Neural cell (in vitro differentiated cells): Measurements from ENCODE around the gene RGS13. TPM values are rescaled to one million over a fixed set of nuclear protein-coding genes. Genes with fewer than 3 reads are reported as not detected.
A peak's percentile ranks its signal among the peaks of the same experiment; 100 is the strongest.

Experiments
- H2AFZ ChIP-seq: fragments of 200-600, 300-800 bp; sonication (generic), shearing (Covaris generic); 2 replicates; pipeline ENCODE4 v1.6.0; 2014; ENCODE audit warnings: low read depth, mild to moderate bottlenecking, antibody characterized with exemption, low read length, moderate library complexity
- H3F3A ChIP-seq: fragments of 200-600 bp; shearing (Covaris generic); 2 replicates; pipeline ENCODE4 v1.6.1; 2016; ENCODE audit warnings: mild to moderate bottlenecking, moderate library complexity, mixed read lengths, antibody characterized with exemption, low read length; ENCODE audit not compliant: insufficient read depth, poor library complexity, severe bottlenecking
- H3K27ac ChIP-seq: fragments of 200-600, 300-800 bp; sonication (generic), shearing (Covaris generic); 2 replicates; pipeline ENCODE4 v1.5.1; 2014; ENCODE audit warnings: mild to moderate bottlenecking, low read length, moderate library complexity
- H3K27me3 ChIP-seq: fragments of 300-800, 200-600 bp; sonication (generic), shearing (Covaris generic); 2 replicates; pipeline ENCODE4 v1.6.0; 2014; ENCODE audit warnings: mild to moderate bottlenecking, low read depth, low read length, moderate library complexity; ENCODE audit not compliant: insufficient read depth
- H3K36me3 ChIP-seq: fragments of 300-800, 200-600 bp; sonication (generic), shearing (Covaris generic); 2 replicates; pipeline ENCODE4 v1.5.1; 2014; ENCODE audit warnings: mild to moderate bottlenecking, antibody characterized with exemption, low read length, moderate library complexity; ENCODE audit not compliant: insufficient read depth
- H3K4me2 ChIP-seq: fragments of 300-800, 200-600 bp; sonication (generic), shearing (Covaris generic); 2 replicates; pipeline ENCODE4 v1.6.0; 2014; ENCODE audit warnings: mild to moderate bottlenecking, low read length
- H3K4me3 ChIP-seq: fragments of 300-800, 200-600 bp; sonication (generic), shearing (Covaris generic); 2 replicates; pipeline ENCODE4 v1.5.1; 2014; ENCODE audit warnings: mild to moderate bottlenecking, low read length, moderate library complexity
- H3K79me2 ChIP-seq: fragments of 200-600 bp; shearing (Covaris generic); replicated peaks from 2 replicates; pipeline ENCODE4 v1.6.0; 2014; ENCODE audit warnings: mild to moderate bottlenecking, low read length, moderate library complexity; ENCODE audit not compliant: insufficient read depth
- H3K9ac ChIP-seq: fragments of 300-800, 200-600 bp; sonication (generic), shearing (Covaris generic); 2 replicates; pipeline ENCODE4 v1.6.1; 2016; ENCODE audit warnings: mild to moderate bottlenecking, low read length, mixed read lengths
- H3K9me2 ChIP-seq: fragments of 200-600 bp; shearing (Covaris generic); 2 replicates; pipeline ENCODE4 v1.6.1; 2016; ENCODE audit warnings: mild to moderate bottlenecking, low read length, mixed read lengths; ENCODE audit not compliant: insufficient read depth
- H3K9me3 ChIP-seq: fragments of 200-600, 300-800 bp; sonication (generic), shearing (Covaris generic); 2 replicates; pipeline ENCODE4 v1.6.1; 2016; ENCODE audit warnings: mild to moderate bottlenecking, mixed run types, low read length, moderate library complexity, mixed read lengths
- H4K20me1 ChIP-seq: fragments of 200-600 bp; shearing (Covaris generic); 2 replicates; pipeline ENCODE4 v1.6.1; 2016; ENCODE audit warnings: mild to moderate bottlenecking, mixed run types; ENCODE audit not compliant: insufficient read depth
- EP300 ChIP-seq: fragments of 450-650 bp; conservative IDR thresholded peaks from 2 replicates; pipeline ENCODE4 v1.6.1; 2014; ENCODE audit warnings: antibody characterized with exemption, mild to moderate bottlenecking, moderate library complexity; ENCODE audit not compliant: poor library complexity, severe bottlenecking
- EZH2 ChIP-seq: fragments of 200-600, 300-800 bp; shearing (Covaris generic), sonication (generic); IDR thresholded peaks from 2 replicates; pipeline ENCODE4 v1.6.1; 2014; ENCODE audit warnings: antibody characterized with exemption, low read length, borderline replicate concordance, mild to moderate bottlenecking; ENCODE audit not compliant: insufficient read depth, poor library complexity, severe bottlenecking
- MXI1 ChIP-seq: fragments of 450-650 bp; conservative IDR thresholded peaks from 2 replicates; pipeline ENCODE4 v1.6.1; 2014; ENCODE audit warnings: antibody characterized with exemption, mild to moderate bottlenecking; ENCODE audit not compliant: poor library complexity, severe bottlenecking
- POLR2AphosphoS5 ChIP-seq: IDR thresholded peaks from 2 replicates; pipeline ENCODE4 v1.6.1; 2012
- RAD21 ChIP-seq: fragments of 450-650 bp; conservative IDR thresholded peaks from 2 replicates; pipeline ENCODE4 v1.6.1; 2014; ENCODE audit warnings: antibody characterized with exemption, mild to moderate bottlenecking, moderate library complexity
- REST ChIP-seq: IDR thresholded peaks from 2 replicates; pipeline ENCODE4 v1.6.1; 2012; ENCODE audit warnings: borderline replicate concordance
- SMC3 ChIP-seq: fragments of 450-650 bp; conservative IDR thresholded peaks from 2 replicates; pipeline ENCODE4 v1.6.1; 2014; ENCODE audit warnings: antibody characterized with exemption, mild to moderate bottlenecking, moderate library complexity; ENCODE audit not compliant: poor library complexity
- TAF1 ChIP-seq: IDR thresholded peaks from 2 replicates; pipeline ENCODE4 v1.6.1; 2012; ENCODE audit warnings: low read depth
- polyA plus RNA-seq: library from polyadenylated mRNA; depleted of rRNA; stranded (reverse); fragments of >200 nt; gene quantifications from 2 replicates; pipeline ENCODE4 v1.2.3, GENCODE V29; 2014
- TF ChIP-seq, protein P1 (sequence below): fragments of 450-650 bp; IDR thresholded peaks from 2 replicates; pipeline ENCODE4 v1.5.1; 2014; ENCODE audit warnings: antibody characterized with exemption, mild to moderate bottlenecking, moderate library complexity; ENCODE audit not compliant: poor library complexity, severe bottlenecking

The RGS13 gene
- polyA plus RNA-seq, 1 donor from 2014 or later, result not detected

DNA sequence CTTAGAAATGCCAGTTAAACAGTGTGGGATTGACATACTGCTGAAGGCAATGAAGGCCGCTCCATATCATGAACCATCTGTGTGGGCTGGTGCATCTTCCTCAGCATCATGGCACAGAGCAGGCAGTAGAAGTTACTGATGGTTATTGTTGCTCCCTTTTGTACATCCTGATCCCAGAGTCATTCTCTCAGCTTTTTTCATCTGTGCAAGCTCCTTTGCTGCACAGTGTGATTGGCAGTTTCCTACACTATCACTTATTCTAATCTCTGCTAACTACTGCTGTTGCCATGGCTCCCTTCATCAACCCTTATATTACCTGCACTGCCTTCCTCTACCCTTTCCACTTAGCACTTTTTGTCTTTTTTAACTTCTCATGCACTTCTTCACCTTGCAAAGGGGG lies 16.2 kb downstream of the RGS13 start:
- Histone ChIP-seq H2AFZ (no peak overlapping the region), H3K36me3 (no peaks in the 10 kb centered on the region), H4K20me1 (no peaks in the 10 kb centered on the region), H3K27me3 (no peaks in the 10 kb centered on the region), H3K9ac (peak overlapping the region; percentile 58), H3K79me2 (no peaks in the 10 kb centered on the region), H3K9me3 (no peaks in the 10 kb centered on the region), H3K4me2 (peak overlapping the region; percentile 63), H3K9me2 (no peaks in the 10 kb centered on the region), H3K4me3 (peak overlapping the region; percentile 54), H3F3A (no peaks in the 10 kb centered on the region), H3K27ac (peak overlapping the region; percentile 90)
- peak; percentile 76 for TF ChIP-seq EP300
- TF ChIP-seq POLR2AphosphoS5, result peak; percentile 77
- peak; percentile 41 for TF ChIP-seq RAD21
- TF ChIP-seq MXI1, result peak; percentile 32
- peak; percentile 41 for TF ChIP-seq REST
- TF ChIP-seq, protein P1, sequence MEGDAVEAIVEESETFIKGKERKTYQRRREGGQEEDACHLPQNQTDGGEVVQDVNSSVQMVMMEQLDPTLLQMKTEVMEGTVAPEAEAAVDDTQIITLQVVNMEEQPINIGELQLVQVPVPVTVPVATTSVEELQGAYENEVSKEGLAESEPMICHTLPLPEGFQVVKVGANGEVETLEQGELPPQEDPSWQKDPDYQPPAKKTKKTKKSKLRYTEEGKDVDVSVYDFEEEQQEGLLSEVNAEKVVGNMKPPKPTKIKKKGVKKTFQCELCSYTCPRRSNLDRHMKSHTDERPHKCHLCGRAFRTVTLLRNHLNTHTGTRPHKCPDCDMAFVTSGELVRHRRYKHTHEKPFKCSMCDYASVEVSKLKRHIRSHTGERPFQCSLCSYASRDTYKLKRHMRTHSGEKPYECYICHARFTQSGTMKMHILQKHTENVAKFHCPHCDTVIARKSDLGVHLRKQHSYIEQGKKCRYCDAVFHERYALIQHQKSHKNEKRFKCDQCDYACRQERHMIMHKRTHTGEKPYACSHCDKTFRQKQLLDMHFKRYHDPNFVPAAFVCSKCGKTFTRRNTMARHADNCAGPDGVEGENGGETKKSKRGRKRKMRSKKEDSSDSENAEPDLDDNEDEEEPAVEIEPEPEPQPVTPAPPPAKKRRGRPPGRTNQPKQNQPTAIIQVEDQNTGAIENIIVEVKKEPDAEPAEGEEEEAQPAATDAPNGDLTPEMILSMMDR, result no peak
- no peak for TF ChIP-seq TAF1
- no peak for TF ChIP-seq EZH2
- peak; percentile 43 for TF ChIP-seq SMC3

GRCh38 chr1:192654120-192654519 lies 18.2 kb downstream of the RGS13 start:
- peak overlapping the region; percentile 17 for H3K9ac ChIP-seq
- no peaks in the 10 kb centered on the region for H3K9me3 ChIP-seq
- no peaks in the 10 kb centered on the region for H3K9me2 ChIP-seq
- no peaks in the 10 kb centered on the region for H3K79me2 ChIP-seq
- H3K4me3 ChIP-seq, result no peak overlapping the region
- H4K20me1 ChIP-seq, result no peaks in the 10 kb centered on the region
- TF ChIP-seq RAD21 (no peak), POLR2AphosphoS5 (no peak), TAF1 (no peak), MXI1 (no peak), REST (no peak), EZH2 (no peak), EP300 (no peak), SMC3 (no peak)
- TF ChIP-seq, protein P1, result no peak
- no peak overlapping the region for H3K4me2 ChIP-seq
- no peaks in the 10 kb centered on the region for H3F3A ChIP-seq
- no peak overlapping the region for H2AFZ ChIP-seq
- H3K27me3 ChIP-seq, result no peaks in the 10 kb centered on the region
- H3K27ac ChIP-seq, result peak overlapping the region; percentile 90
- H3K36me3 ChIP-seq, result no peaks in the 10 kb centered on the region
